ENCODE measurements around the gene MAMLD1. TPM values are rescaled to one million over a fixed set of nuclear protein-coding genes. Genes with fewer than 3 reads are reported as not detected.

MAMLD1 gene
- total RNA-seq, 2 donors from 2014 or later: 3.4 to 5.6 TPM

- DNase-seq (no peak), ATAC-seq (no peak)
- H3K4me1 ChIP-seq: peaks cover 11% of the 10 kb centered on the region
- intact Hi-C loops (cut with DNase I): no loop called here
- H3K27me3 ChIP-seq: no peaks in the 10 kb centered on the region
- H3K4me3 ChIP-seq: no peak overlapping the region
- no peak overlapping the region for H3K27ac ChIP-seq
- H3K9me3 ChIP-seq: no peaks in the 10 kb centered on the region
- TF ChIP-seq, protein P1, sequence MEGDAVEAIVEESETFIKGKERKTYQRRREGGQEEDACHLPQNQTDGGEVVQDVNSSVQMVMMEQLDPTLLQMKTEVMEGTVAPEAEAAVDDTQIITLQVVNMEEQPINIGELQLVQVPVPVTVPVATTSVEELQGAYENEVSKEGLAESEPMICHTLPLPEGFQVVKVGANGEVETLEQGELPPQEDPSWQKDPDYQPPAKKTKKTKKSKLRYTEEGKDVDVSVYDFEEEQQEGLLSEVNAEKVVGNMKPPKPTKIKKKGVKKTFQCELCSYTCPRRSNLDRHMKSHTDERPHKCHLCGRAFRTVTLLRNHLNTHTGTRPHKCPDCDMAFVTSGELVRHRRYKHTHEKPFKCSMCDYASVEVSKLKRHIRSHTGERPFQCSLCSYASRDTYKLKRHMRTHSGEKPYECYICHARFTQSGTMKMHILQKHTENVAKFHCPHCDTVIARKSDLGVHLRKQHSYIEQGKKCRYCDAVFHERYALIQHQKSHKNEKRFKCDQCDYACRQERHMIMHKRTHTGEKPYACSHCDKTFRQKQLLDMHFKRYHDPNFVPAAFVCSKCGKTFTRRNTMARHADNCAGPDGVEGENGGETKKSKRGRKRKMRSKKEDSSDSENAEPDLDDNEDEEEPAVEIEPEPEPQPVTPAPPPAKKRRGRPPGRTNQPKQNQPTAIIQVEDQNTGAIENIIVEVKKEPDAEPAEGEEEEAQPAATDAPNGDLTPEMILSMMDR (IDR thresholded peaks at IDR 0.05): no peak
- TF ChIP-seq POLR2A (IDR thresholded peaks at IDR 0.05): no peak
- H3K36me3 ChIP-seq (replicated peaks in 1 of 2; ENCODE audit: insufficient read depth in 1 of 2, low read depth in 2 of 2): no peaks in the 10 kb centered on the region
- 100% methylated on average over 4 of the region's 4 CpGs; no CpG with 5 or more reads in 1 of the 2 donors for WGBS, 2 donors
Measured at GRCh38 chrX:150531467-150531866, 168.3 kb downstream of the MAMLD1 start.

DNA sequence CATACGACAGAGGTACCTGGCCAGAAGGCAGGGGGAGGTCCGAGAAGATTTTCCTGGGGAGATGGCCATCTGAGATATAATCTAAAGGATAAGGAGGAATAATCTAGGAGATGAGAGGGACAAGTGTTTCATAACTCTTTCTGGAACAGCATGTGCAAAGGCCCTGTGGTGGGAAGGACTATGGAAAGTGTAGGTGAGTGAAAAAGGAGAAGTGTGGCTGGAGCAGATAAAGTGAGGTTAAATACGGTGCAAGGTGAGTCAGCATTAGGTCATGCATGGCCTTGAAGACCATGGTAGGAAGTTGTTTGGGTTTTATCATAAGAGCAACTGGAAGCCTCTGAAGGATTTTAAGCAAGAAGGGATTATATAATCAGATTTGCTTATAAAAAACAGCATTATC is 170.7 kb downstream of the MAMLD1 start:
- 57 to 62% methylated on average over 3 of the region's 3 CpGs for WGBS, 2 donors
- intact Hi-C loops (cut with DNase I): no loop called here
- Histone ChIP-seq H3K27ac (no peak overlapping the region), H3K4me1 (peaks cover 11% of the 10 kb centered on the region), H3K9me3 (no peaks in the 10 kb centered on the region), H3K36me3 (replicated peaks in 1 of 2; ENCODE audit: insufficient read depth in 1 of 2, low read depth in 2 of 2) (no peaks in the 10 kb centered on the region), H3K4me3 (no peak overlapping the region), H3K27me3 (no peaks in the 10 kb centered on the region)
- DNase-seq (no peak), ATAC-seq (no peak)
- TF ChIP-seq, protein P1 (IDR thresholded peaks at IDR 0.05): no peak
- no peak for TF ChIP-seq POLR2A (IDR thresholded peaks at IDR 0.05)

- Histone ChIP-seq H3K9me3 (no peaks in the 10 kb centered on the region), H3K4me3 (no peak overlapping the region), H3K27me3 (no peaks in the 10 kb centered on the region), H3K36me3 (replicated peaks in 1 of 2; ENCODE audit: insufficient read depth in 1 of 2, low read depth in 2 of 2) (no peaks in the 10 kb centered on the region), H3K27ac (no peak overlapping the region), H3K4me1 (no peaks in the 10 kb centered on the region)
- TF ChIP-seq POLR2A (IDR thresholded peaks at IDR 0.05): no peak
- TF ChIP-seq, protein P1 (IDR thresholded peaks at IDR 0.05): peak in 5 of 7 experiments; percentile 20 to 57 (median 42)
- ATAC-seq: peak; percentile 67
- peak in 3 of 4 donors; percentile 24 to 31 (median 30) for DNase-seq
- intact Hi-C loops (cut with DNase I): no loop called here
- WGBS, 2 donors: 48 to 63% methylated on average over 3 to 8 of the region's 8 CpGs
Measured at GRCh38 chrX:150536455-150537116, 173.5 kb downstream of the MAMLD1 start.

DNA sequence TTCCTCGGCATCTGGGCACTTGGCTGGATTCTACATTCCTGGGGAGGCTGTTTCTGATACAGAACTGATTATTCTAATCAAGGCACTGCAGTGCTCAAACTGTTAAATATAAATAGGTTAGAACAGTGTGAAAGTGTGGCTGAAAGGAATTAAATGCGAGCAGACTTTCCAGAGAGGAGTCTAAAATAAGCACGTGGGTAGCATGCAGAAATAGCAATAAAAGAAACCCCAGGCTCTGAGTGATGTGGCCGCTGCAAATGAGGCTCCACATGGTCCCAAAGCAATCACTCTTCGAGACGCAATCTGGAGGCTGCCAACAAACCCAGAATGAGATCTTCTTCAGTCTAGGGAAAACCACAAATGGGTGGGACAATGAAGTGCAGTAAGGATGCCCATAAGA is 174.7 kb downstream of the MAMLD1 start:
- no peak for ATAC-seq
- no peaks in the 10 kb centered on the region for H3K4me1 ChIP-seq
- no peaks in the 10 kb centered on the region for H3K9me3 ChIP-seq
- H3K27me3 ChIP-seq: no peaks in the 10 kb centered on the region
- H3K36me3 ChIP-seq (replicated peaks in 1 of 2; ENCODE audit: insufficient read depth in 1 of 2, low read depth in 2 of 2): no peaks in the 10 kb centered on the region
- no peak for DNase-seq
- TF ChIP-seq, protein P1 (IDR thresholded peaks at IDR 0.05): no peak
- TF ChIP-seq POLR2A (IDR thresholded peaks at IDR 0.05): no peak
- WGBS, 2 donors: 75 to 81% methylated on average over 6 of the region's 6 CpGs
- H3K27ac ChIP-seq: no peak overlapping the region
- H3K4me3 ChIP-seq: no peak overlapping the region
- intact Hi-C loops (cut with DNase I): no loop called here

DNA sequence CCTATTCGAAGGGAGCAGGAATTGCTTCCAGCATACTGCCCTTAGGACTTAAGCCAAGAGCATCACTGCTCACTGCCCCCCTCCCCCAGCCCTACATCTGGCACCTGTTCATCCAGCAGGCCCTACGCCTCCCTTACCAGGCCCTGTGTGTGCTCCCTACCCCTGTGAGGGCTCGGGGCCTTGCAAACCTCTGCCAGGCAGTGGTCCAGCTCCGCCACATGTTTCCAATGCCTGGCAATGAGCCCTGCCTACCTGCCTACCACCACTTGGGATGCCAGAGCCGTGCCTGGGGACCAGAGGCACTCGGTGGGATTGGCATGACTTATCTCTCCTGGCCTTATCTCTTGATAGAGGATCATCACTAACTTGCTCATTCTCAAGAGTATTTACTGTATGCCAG is 177.8 kb downstream of the MAMLD1 start:
- H3K36me3 ChIP-seq (replicated peaks in 1 of 2; ENCODE audit: insufficient read depth in 1 of 2, low read depth in 2 of 2): no peaks in the 10 kb centered on the region
- no peak overlapping the region for H3K27ac ChIP-seq
- DNase-seq (no peak), ATAC-seq (no peak)
- no peaks in the 10 kb centered on the region for H3K27me3 ChIP-seq
- intact Hi-C loops (cut with DNase I): no loop called here
- no peaks in the 10 kb centered on the region for H3K4me1 ChIP-seq
- no peaks in the 10 kb centered on the region for H3K9me3 ChIP-seq
- no peak overlapping the region for H3K4me3 ChIP-seq
- 73 to 78% methylated on average over 4 to 6 of the region's 6 CpGs for WGBS, 2 donors
- no peak for TF ChIP-seq POLR2A (IDR thresholded peaks at IDR 0.05)
- TF ChIP-seq, protein P1 (IDR thresholded peaks at IDR 0.05): no peak

All from body of pancreas (tissue), 4 donors.